Astrocyte (in vitro differentiated cells and primary cell): Measurements from ENCODE around the gene RTN1.

Source experiments
- EZH2 ChIP-seq: IDR thresholded peaks from 2 replicates; pipeline ENCODE4 v1.6.1; 2012; ENCODE audit warnings: mild to moderate bottlenecking, low read length, inconsistent platforms; ENCODE audit not compliant: insufficient read depth
- TF ChIP-seq, protein P1 (sequence below): IDR thresholded peaks from 2 replicates; pipeline ENCODE4 v1.5.1; 2011; ENCODE audit warnings: low read depth, mild to moderate bottlenecking, inconsistent platforms, low read length, moderate library complexity; ENCODE audit not compliant: insufficient read depth

DNA sequence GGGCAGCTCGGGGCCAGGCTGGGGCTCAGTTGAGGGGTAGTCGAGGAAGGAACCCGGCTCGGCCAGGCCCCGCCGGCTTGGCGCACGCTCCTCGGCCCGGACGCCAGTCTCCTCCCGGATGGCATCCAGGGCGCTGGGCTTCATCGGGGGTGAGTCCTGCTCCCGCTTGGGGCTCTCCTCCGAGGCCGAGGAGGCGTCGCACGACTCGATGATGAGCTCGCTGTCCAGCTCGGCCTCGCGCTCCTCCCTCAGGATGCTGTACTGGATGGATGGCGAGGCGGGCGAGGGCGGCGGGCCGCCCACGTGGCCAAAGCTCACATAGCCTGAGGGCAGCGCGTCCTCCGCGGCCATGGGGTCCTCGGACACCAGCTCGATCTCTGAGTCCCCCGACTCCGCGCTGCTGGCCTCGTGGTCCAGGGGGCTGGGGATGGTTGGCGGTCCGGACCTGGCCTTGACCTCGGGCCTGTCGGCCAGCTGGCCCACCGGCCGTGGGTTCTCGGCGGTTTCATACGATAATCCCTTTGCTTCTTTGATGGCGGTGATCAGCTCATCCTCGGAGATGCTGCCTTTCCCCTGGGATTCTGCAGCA is 143.4 kb downstream of the RTN1 start:
- no peak for TF ChIP-seq EZH2
- TF ChIP-seq, protein P1, sequence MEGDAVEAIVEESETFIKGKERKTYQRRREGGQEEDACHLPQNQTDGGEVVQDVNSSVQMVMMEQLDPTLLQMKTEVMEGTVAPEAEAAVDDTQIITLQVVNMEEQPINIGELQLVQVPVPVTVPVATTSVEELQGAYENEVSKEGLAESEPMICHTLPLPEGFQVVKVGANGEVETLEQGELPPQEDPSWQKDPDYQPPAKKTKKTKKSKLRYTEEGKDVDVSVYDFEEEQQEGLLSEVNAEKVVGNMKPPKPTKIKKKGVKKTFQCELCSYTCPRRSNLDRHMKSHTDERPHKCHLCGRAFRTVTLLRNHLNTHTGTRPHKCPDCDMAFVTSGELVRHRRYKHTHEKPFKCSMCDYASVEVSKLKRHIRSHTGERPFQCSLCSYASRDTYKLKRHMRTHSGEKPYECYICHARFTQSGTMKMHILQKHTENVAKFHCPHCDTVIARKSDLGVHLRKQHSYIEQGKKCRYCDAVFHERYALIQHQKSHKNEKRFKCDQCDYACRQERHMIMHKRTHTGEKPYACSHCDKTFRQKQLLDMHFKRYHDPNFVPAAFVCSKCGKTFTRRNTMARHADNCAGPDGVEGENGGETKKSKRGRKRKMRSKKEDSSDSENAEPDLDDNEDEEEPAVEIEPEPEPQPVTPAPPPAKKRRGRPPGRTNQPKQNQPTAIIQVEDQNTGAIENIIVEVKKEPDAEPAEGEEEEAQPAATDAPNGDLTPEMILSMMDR = no peak
